HG03558 (cell line): ENCODE measurements around the gene CAMSAP2.

ENCODE experiments used
- ATAC-seq: cut with Tn5 transposase; IDR thresholded peaks from one replicate; pipeline ENCODE4 v1.9.1; 2021; ENCODE audit warnings: moderate number of reproducible peaks; ENCODE audit not compliant: unreplicated experiment; ENCODE audit errors: extremely low read depth

Gene CAMSAP2

GRCh38 chr1:200738327-200738948 lies at the start of gene CAMSAP2:
CAMSAP2 (plus strand) TSS chr1:200738893; CDS start chr1:200739828, 935 bp downstream.
- ATAC-seq, result no peak

- ATAC-seq, result no peak
Measured at GRCh38 chr1:200692316-200692715, 46.4 kb upstream of the CAMSAP2 start.

DNA sequence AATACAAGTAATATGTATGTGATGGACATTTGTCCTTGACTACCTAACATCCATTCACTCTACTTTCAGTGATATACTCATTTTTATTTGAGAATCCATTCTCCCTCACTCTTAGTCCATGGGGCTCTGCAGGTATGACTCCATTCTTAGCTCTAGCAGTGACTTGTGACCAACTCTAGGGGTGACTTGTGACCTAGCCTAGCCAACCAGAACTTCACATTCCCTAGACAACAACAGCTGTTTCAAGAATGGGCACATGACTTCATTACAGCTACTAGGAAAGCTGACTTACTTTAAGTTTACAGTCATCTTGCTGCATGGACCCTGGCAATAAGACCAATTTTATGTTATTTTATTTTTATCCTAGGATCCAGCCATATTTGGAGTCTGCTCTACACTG lies 45.4 kb upstream of the CAMSAP2 start:
- no peak for ATAC-seq

DNA sequence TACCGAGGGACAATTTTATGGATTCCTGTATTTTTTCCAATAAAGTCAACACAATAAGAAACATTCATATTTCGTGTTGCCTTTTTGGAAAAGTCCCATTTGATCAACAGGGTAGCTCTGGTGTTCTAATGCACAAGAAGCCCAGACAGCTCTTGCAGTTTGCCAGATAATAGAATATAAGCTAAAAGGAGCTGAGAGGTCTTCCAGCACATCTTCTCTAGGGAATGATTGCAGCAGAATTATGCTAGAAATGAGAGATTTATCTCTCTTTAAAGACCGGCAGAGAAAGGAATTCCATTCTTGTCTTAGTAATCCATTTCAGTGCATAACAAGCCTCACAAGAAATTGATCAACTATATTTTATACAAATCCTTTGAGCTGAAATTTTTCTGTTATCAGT lies 44.0 kb upstream of the CAMSAP2 start:
- ATAC-seq, result no peak

DNA sequence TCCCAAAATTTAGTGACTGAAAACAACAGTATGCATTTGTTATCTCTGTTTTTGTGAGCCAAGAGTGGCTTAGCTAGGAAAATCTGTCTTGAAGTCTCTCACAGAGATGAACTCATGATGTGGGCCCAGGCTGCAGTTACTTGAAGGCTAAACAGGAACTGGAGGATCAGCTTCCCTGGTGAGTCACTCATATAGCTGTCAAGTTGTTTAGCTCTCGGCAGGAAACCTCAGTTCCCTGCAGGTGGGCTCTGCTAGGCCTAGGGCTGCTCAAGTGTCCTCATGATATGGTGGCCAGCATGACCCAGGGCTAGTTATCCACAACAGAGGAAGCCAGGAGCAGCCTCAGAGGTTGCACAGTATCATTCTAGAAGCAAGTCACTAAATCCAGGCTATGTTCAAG lies 38.8 kb upstream of the CAMSAP2 start:
- no peak for ATAC-seq

- no peak for ATAC-seq
Measured at GRCh38 chr1:200704986-200705500, 33.6 kb upstream of the CAMSAP2 start.

DNA sequence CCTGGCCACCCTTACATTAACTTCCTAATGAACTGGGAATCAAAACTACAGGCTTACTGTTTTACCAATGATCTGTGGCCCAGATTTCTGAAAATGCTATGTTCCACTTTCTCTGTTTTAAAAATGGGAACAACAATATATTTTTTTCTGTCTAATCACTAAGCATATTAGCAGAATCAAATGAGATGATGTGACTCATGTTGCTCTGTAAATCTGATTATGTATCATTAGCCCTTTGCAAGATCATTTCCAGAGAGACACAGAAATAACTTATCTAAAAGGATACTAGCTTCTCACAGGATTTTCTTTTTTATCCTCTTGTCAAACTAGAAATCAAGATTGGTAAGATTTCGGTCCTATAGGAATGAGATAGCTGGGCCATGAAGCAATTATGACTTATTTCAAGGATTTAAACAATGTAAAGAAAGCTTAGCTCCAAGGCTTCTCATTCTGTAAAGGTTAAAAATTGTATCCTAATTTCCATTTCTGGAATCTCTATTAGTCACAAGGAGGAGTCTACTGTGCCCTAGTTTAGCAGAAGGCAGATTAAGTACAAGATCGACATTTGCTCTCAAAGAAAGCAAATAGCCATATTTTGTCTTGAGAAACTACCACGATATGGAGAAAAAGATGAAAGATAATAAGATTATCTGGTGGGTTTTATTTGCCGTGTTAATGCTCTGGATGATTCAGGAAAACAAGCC lies 32.4 kb upstream of the CAMSAP2 start:
- no peak for ATAC-seq

DNA sequence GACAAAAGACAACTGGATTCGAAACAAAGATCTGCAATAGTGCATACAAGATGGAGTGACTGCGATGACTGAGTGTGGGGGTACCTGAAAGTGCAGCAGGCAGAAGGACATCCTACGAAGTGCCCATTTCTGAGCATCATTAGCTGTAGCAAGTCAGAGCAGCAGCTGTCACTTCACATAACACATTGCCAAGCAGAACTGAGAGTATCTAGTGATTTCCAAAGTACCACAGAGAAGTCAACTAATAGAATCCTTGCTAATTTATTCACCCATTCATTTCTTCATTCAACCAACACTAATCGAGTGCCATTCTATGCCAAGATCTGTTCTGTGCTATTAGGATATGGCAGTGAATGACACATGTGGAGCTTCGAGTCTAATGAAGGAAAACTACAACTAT lies 31.6 kb upstream of the CAMSAP2 start:
- no peak for ATAC-seq

DNA sequence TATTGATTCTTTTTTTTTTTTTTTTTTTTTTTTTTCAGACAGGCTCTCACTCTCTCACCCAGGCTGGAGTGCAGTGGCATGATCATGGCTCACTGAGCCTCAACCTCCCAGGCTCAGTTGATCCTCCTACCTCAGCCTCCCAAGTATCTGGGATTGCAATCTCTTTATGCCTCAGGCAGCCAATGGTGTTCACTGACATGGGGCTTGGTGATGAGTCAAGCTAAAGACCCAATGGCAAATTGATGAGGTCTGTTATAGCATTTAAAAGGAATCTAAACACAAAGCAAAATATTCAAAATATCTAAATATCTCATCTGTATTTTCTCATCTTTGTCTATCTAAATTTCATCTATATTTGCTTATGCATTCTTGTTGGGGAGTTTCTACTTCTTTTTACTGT lies 30.5 kb upstream of the CAMSAP2 start:
- no peak for ATAC-seq

GRCh38 chr1:200708769-200709168 lies 29.9 kb upstream of the CAMSAP2 start:
- ATAC-seq, result no peak

GRCh38 chr1:200710166-200710565 lies 28.5 kb upstream of the CAMSAP2 start:
- ATAC-seq, result no peak

DNA sequence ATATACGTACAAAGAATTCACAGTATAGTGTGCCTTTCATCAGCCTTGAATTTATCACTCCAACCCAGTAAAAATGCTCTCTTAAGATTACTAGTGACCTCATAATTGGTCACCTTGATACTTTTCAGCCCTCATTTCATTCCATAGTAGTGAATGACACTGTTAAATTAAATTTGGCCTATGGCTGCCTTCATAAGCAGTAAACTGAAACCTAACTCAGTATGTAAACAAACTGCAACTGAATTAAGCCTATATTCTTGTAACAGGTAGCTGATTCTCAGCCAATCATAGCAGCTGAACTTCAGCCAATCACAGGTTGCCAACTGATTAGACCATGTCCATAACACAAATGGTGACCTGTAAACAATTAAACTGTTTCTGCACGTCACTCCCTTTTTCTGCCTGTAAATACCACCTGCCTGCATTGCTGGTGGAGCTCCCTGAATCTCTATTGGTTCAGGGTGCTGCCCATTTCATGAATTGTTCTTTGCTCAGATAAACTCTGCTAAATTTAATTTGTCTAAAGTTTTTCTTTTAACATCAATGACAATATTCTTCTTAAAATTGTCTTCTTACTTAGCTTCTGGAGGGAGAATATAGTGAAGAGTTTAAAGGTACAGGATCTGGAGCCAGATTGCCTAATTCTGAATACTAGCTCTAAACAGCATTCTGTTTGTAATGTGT lies 24.0 kb upstream of the CAMSAP2 start:
- no peak for ATAC-seq

- no peak for ATAC-seq
Measured at GRCh38 chr1:200720199-200720598, 18.5 kb upstream of the CAMSAP2 start.

DNA sequence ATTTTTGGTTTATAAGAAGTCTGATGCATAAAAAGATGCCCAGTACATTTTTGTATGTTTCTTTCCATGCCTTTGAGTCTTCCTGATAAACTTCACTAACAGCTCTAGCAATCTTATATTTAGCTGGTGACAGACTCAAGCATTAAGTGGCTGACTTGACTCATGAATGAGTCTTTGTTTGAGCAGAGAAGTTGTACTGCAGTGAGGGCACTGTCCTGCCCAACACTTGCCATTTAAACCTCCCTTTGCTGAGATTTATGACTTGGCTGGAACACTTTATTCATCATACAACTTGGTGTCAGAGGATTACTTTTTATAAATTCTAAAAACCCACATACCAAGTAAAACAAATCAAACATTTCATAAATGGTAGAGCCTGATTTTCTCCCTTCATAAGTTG lies 14.6 kb upstream of the CAMSAP2 start:
- ATAC-seq, result no peak

DNA sequence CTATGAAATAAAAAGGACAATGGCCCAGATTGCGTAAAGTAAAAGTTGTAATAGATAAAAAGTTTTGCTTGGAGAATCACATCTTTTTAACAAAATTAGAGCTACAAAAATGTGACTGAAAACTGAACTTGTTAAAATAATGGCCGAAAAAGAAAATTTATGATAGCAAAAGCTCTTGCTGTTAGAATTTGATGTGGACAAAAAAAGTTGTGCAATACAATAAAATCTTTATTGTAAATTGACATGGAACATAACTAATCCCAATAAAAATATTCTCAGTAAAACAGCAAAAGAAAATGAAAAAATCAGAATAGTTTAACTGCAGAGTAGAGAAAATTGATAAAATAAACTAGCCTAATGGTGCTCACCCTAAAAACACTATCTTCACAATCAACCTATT lies 11.4 kb upstream of the CAMSAP2 start:
- ATAC-seq, result no peak

GRCh38 chr1:200729863-200730262 lies 8.8 kb upstream of the CAMSAP2 start:
- ATAC-seq, result no peak

GRCh38 chr1:200731654-200732332 lies 6.9 kb upstream of the CAMSAP2 start:
- no peak for ATAC-seq

GRCh38 chr1:200732438-200732837 lies 6.3 kb upstream of the CAMSAP2 start:
- no peak for ATAC-seq

GRCh38 chr1:200733907-200734306 lies 4.8 kb upstream of the CAMSAP2 start:
- no peak for ATAC-seq

DNA sequence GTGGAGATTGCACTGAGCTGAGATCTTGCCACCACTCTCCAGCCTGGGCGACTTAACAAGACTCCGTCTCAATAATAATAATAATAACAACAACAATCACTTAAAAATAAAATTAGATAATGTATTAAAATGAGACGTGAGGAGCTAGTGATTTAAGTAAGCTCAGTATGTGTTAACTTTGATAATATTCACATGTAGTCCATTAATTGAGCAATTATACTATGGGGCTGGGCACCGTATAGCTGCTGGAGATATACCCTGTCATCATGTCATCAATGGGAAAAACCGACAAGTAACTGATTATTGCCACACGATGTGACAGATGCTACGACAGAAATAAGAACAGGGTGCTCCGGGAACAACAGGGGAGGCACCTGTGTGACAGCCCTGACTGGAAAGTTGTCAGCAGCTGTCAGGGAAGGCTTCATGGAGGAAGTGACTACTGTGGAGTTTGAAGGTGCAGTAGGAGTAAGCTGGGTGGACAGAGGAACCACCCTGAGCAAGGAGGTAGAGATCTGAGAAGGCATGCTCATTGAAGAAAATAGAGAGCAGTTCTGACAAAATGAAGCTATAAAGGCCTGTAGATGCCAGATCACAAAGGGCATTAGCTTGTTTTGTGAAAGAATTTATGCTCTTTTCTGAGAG lies 924 bp upstream of the CAMSAP2 start:
- ATAC-seq, result no peak
